ENCODE results near the gene TMPRSS5. TPM values are rescaled to one million over a fixed set of nuclear protein-coding genes. Genes with fewer than 3 reads are reported as not detected.

The TMPRSS5 gene
- total RNA-seq, result under 1 TPM; 0.26 to 0.83 (median 0.37) TPM

- Histone ChIP-seq H3K27me3 (no peaks in the 10 kb centered on the region), H3K9me3 (peaks cover 0 to 21% (median 4%) of the 10 kb centered on the region in 4 donors), H3K27ac (replicated peaks in 1 of 4) (no peak within 1 kb of the TSS), H3K36me3 (no peaks in the 10 kb centered on the region), H3K4me3 (no peak within 1 kb of the TSS), H3K4me1 (no peaks in the 10 kb centered on the region)
- intact Hi-C loops (cut with DNase I), result no loop called here
- no peak for TF ChIP-seq EP300 (IDR thresholded peaks at IDR 0.05)
- peak in 1 of 2 donors; percentile 12 for TF ChIP-seq POLR2AphosphoS5 (IDR thresholded peaks at IDR 0.05)
- no peak for TF ChIP-seq CTCF (IDR thresholded peaks at IDR 0.05)
- 93% methylated on average over 7 of the region's 7 CpGs for WGBS
- no peak for DNase-seq (ENCODE audit: extremely low spot score)
Measured at GRCh38 chr11:113705871-113706655, at the start of gene TMPRSS5. TMPRSS5 (minus strand) TSS chr11:113706308; CDS start chr11:113706224, 84 bp downstream.

- Histone ChIP-seq H3K4me1 (peaks cover 0 to 8% (median 0%) of the 10 kb centered on the region in 4 donors), H3K27me3 (no peaks in the 10 kb centered on the region), H3K36me3 (peaks cover 19 to 72% (median 50%) of the 10 kb centered on the region in 4 donors), H3K4me3 (no peak overlapping the region), H3K9me3 (no peaks in the 10 kb centered on the region), H3K27ac (replicated peaks in 1 of 4) (no peak overlapping the region)
- TF ChIP-seq CTCF (IDR thresholded peaks at IDR 0.05) (no peak), EP300 (IDR thresholded peaks at IDR 0.05) (no peak), POLR2A (IDR thresholded peaks at IDR 0.05; ENCODE audit: low read depth) (no peak), POLR2AphosphoS5 (IDR thresholded peaks at IDR 0.05) (no peak)
- no peak for DNase-seq (ENCODE audit: extremely low spot score)
- 96% methylated on average over 3 of the region's 3 CpGs for WGBS
- intact Hi-C loops (cut with DNase I), result no loop called here
Measured at GRCh38 chr11:113752932-113753331, 46.8 kb upstream of the TMPRSS5 start.

GRCh38 chr11:113736323-113736722 lies 30.2 kb upstream of the TMPRSS5 start:
- H3K36me3 ChIP-seq, result peaks cover 37 to 87% (median 83%) of the 10 kb centered on the region in 4 donors
- H3K9me3 ChIP-seq, result no peaks in the 10 kb centered on the region
- no peak overlapping the region for H3K4me3 ChIP-seq
- no peak for TF ChIP-seq CTCF (IDR thresholded peaks at IDR 0.05)
- TF ChIP-seq POLR2AphosphoS5 (IDR thresholded peaks at IDR 0.05), result no peak
- TF ChIP-seq POLR2A (IDR thresholded peaks at IDR 0.05; ENCODE audit: low read depth), result no peak
- TF ChIP-seq EP300 (IDR thresholded peaks at IDR 0.05), result no peak
- intact Hi-C loops (cut with DNase I), result loop anchor here (10.0 kb wide), 1 partner anchor 202 kb away; no protein-coding TSS in a partner anchor
- 93% methylated on average over 1 of the region's 1 CpG for WGBS
- H3K4me1 ChIP-seq, result peaks cover 0 to 3% (median 0%) of the 10 kb centered on the region in 4 donors
- no peaks in the 10 kb centered on the region for H3K27me3 ChIP-seq
- no peak for DNase-seq (ENCODE audit: extremely low spot score)
- no peak overlapping the region for H3K27ac ChIP-seq (replicated peaks in 1 of 4)

GRCh38 chr11:113732092-113732491 lies 26.0 kb upstream of the TMPRSS5 start:
- no peak for DNase-seq (ENCODE audit: extremely low spot score)
- 86% methylated on average over 5 of the region's 5 CpGs for WGBS
- peaks cover 13 to 45% (median 44%) of the 10 kb centered on the region in 4 donors for H3K36me3 ChIP-seq
- H3K27me3 ChIP-seq, result no peaks in the 10 kb centered on the region
- no peak for TF ChIP-seq EP300 (IDR thresholded peaks at IDR 0.05)
- no peak for TF ChIP-seq POLR2AphosphoS5 (IDR thresholded peaks at IDR 0.05)
- TF ChIP-seq POLR2A (IDR thresholded peaks at IDR 0.05; ENCODE audit: low read depth), result no peak
- no peak for TF ChIP-seq CTCF (IDR thresholded peaks at IDR 0.05)
- no peak overlapping the region for H3K4me3 ChIP-seq
- peaks cover 0 to 9% (median 0%) of the 10 kb centered on the region in 4 donors for H3K4me1 ChIP-seq
- no peaks in the 10 kb centered on the region for H3K9me3 ChIP-seq
- H3K27ac ChIP-seq (replicated peaks in 1 of 4), result no peak overlapping the region
- intact Hi-C loops (cut with DNase I), result loop anchor here (10.0 kb wide), 1 partner anchor 197 kb away; no protein-coding TSS in a partner anchor

All from esophagus muscularis mucosa (tissue), 4 donors.